ENCODE measurements around the gene PDE6A.

GRCh38 chr5:149853701-149854100 lies 90.9 kb downstream of the PDE6A start:
- TF ChIP-seq EP300 (IDR thresholded peaks at IDR 0.05): no peak
- TF ChIP-seq POLR2A (IDR thresholded peaks at IDR 0.05): no peak

All from tibial nerve (tissue), 3 donors.